OCI-LY7 (cell line): ENCODE measurements around the gene SV2C. TPM values are rescaled to one million over a fixed set of nuclear protein-coding genes. Genes with fewer than 3 reads are reported as not detected.

Experiments
- BruUV-seq: library from RNA; stranded (reverse); fragments of 400-500 nt; replicated peaks from 2 replicates; lab custom pipeline; 2021; lab: Mats Ljungman, UMichigan
- CTCF ChIA-PET: fragments of 300-600 bp; sonication (Branson Sonifier 250); formaldehyde crosslinking; loops from one replicate; lab custom pipeline; 2022; ENCODE audit warnings: antibody characterized with exemption; ENCODE audit not compliant: unreplicated experiment; lab: Charles Lee
- POLR2A ChIA-PET: fragments of 300-600 bp; sonication (Branson Sonifier 250); formaldehyde crosslinking; loops from one replicate; lab custom pipeline; 2022; ENCODE audit warnings: antibody characterized with exemption; lab: Charles Lee
- DNase-seq: peaks from one replicate; pipeline ENCODE4 v3.0.0-alpha.2; 2015; ENCODE audit warnings: low spot score
- H2AFZ ChIP-seq: fragments of 200-600 bp; sonication (generic), shearing (Covaris generic); 2 replicates; pipeline ENCODE4 v1.6.1; 2014; ENCODE audit warnings: mild to moderate bottlenecking, antibody characterized with exemption, low read length, moderate library complexity
- H3K27ac ChIP-seq: fragments of 200-600 bp; sonication (generic); 2 replicates; pipeline ENCODE4 v1.5.1; 2014; ENCODE audit warnings: mixed run types, low read depth, mild to moderate bottlenecking, moderate library complexity, low read length, inconsistent platforms; ENCODE audit not compliant: poor library complexity, severe bottlenecking
- H3K36me3 ChIP-seq: fragments of 200-600 bp; sonication (generic); 2 replicates; pipeline ENCODE4 v1.6.1; 2014; ENCODE audit warnings: mild to moderate bottlenecking, antibody characterized with exemption, low read length, moderate library complexity, mixed read lengths; ENCODE audit not compliant: insufficient read depth
- H3K4me1 ChIP-seq: fragments of 200-600 bp; sonication (generic); 2 replicates; pipeline ENCODE4 v1.5.1; 2014; ENCODE audit warnings: mild to moderate bottlenecking, low read length; ENCODE audit not compliant: insufficient read depth, poor library complexity, severe bottlenecking
- H3K4me2 ChIP-seq: fragments of 200-600 bp; sonication (generic); 2 replicates; pipeline ENCODE4 v1.6.1; 2014; ENCODE audit warnings: mild to moderate bottlenecking, low read length
- H3K4me3 ChIP-seq: fragments of 200-600 bp; sonication (generic); 2 replicates; pipeline ENCODE4 v1.5.1; 2014; ENCODE audit warnings: mild to moderate bottlenecking, low read depth, low read length; ENCODE audit not compliant: poor library complexity, severe bottlenecking
- H3K79me2 ChIP-seq: fragments of 200-600 bp; sonication (generic); 2 replicates; pipeline ENCODE4 v1.6.1; 2016; ENCODE audit warnings: low read depth, mild to moderate bottlenecking, low read length, moderate library complexity, mixed read lengths; ENCODE audit not compliant: insufficient read depth
- H3K9me2 ChIP-seq: fragments of 200-600 bp; sonication (generic); 2 replicates; pipeline ENCODE4 v1.6.1; 2016; ENCODE audit warnings: mild to moderate bottlenecking, low read length, mixed read lengths; ENCODE audit not compliant: insufficient read depth
- H3K9me3 ChIP-seq: fragments of 200-600 bp; sonication (generic); 2 replicates; pipeline ENCODE4 v1.6.1; 2014; ENCODE audit warnings: mild to moderate bottlenecking, mixed run types, low read length, mixed read lengths
- H4K20me1 ChIP-seq: fragments of 200-600 bp; sonication (generic); 2 replicates; pipeline ENCODE4 v1.6.1; 2014; ENCODE audit warnings: mild to moderate bottlenecking, antibody characterized with exemption, low read length, moderate library complexity, mixed read lengths; ENCODE audit not compliant: insufficient read depth
- CTCF ChIP-seq: fragments of 200-600 bp; sonication (generic); conservative IDR thresholded peaks from 2 replicates; pipeline ENCODE4 v1.5.1; 2014; ENCODE audit warnings: mild to moderate bottlenecking, antibody characterized with exemption, low read length, moderate library complexity, mixed read lengths
- EZH2phosphoT487 ChIP-seq: fragments of 200-600 bp; sonication (generic); IDR thresholded peaks from 2 replicates; pipeline ENCODE4 v1.6.1; 2018; ENCODE audit warnings: low read depth, borderline replicate concordance, mild to moderate bottlenecking, mixed run types, antibody characterized with exemption, low read length, moderate library complexity, mixed read lengths
- intact Hi-C: fragments of 100-400 bp; cut with micrococcal nuclease; formaldehyde crosslinking; loops from one replicate; pipeline ENCODE4 v1.10.0; 2022; ENCODE audit not compliant: unreplicated experiment
- total RNA-seq, 2 experiments: library from RNA; depleted of rRNA in 1 of 2; stranded (reverse); fragments of >200 nt in 1 of 2; shearing (Covaris generic) in 1 of 2; gene quantifications; 2 replicates each; pipeline ENCODE4 v1.2.3, GENCODE V29; 2014 to 2022

The SV2C gene
- total RNA-seq, 2 experiments from 2014 or later = not detected

DNA sequence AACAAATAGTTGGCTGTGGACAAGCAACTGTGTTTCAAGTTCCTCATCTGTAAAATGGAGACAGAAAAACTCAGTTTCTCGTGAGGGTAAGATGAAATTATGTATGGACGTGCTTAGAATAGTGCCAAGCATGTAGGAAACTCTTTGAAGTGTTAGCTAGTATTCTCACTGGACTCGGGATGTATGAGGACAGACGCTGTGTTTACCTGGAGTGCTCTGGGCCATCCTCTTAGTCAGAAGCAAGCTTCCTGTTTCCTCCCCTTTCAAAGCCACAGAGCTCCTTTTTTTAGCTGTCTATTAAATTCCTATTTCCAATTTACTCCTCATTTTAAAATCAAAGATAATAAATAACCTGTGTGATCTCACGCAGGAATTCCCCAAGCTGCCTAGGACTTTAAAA lies 296.1 kb downstream of the SV2C start:
- ChIA-PET POLR2A (interaction anchor here (0.6 to 1.9 kb wide), 8 partner anchors 9 to 1686 kb away, joined by 3 to 11 read pairs (median 4); no protein-coding TSS in a partner anchor), CTCF (interaction anchor here (0.5 kb wide), 2 partner anchors 22 to 23 kb away, joined by 3 read pairs; no protein-coding TSS in a partner anchor)
- peaks cover 29% of the 10 kb centered on the region for H3K4me1 ChIP-seq
- H3K79me2 ChIP-seq = no peaks in the 10 kb centered on the region
- intact Hi-C loops = no loop called here
- peak overlapping the region; percentile 68 for H2AFZ ChIP-seq
- no TSS peak for BruUV-seq
- no peaks in the 10 kb centered on the region for H3K9me3 ChIP-seq
- no peaks in the 10 kb centered on the region for H4K20me1 ChIP-seq
- no peak overlapping the region for H3K4me3 ChIP-seq
- no peak for TF ChIP-seq EZH2phosphoT487
- TF ChIP-seq CTCF = no peak
- H3K4me2 ChIP-seq = no peak overlapping the region
- no peaks in the 10 kb centered on the region for H3K36me3 ChIP-seq
- H3K27ac ChIP-seq = no peak overlapping the region
- DNase-seq = no peak
- no peaks in the 10 kb centered on the region for H3K9me2 ChIP-seq

GRCh38 chr5:76379855-76380254 lies 296.7 kb downstream of the SV2C start:
- no peaks in the 10 kb centered on the region for H4K20me1 ChIP-seq
- no peak for DNase-seq
- CTCF ChIA-PET = interaction anchor here (0.5 kb wide), 2 partner anchors 21 to 22 kb away, joined by 3 read pairs; no protein-coding TSS in a partner anchor

More at GRCh38 chr5:76379855-76380254, 296.7 kb downstream of the SV2C start:
- H3K4me2 ChIP-seq = no peak overlapping the region
- POLR2A ChIA-PET = interaction anchor here (0.6 to 1.9 kb wide), 5 partner anchors 9 to 932 kb away, joined by 3 to 11 read pairs (median 3); no protein-coding TSS in a partner anchor
- H3K79me2 ChIP-seq = no peaks in the 10 kb centered on the region
- H3K9me2 ChIP-seq = no peaks in the 10 kb centered on the region
- BruUV-seq = no TSS peak
- no peak overlapping the region for H3K27ac ChIP-seq
- H3K4me1 ChIP-seq = peaks cover 24% of the 10 kb centered on the region
- TF ChIP-seq EZH2phosphoT487 (no peak), CTCF (no peak)
- H2AFZ ChIP-seq = no peak overlapping the region; the same call in 1 of the 2 replicates
- H3K9me3 ChIP-seq = no peaks in the 10 kb centered on the region
- intact Hi-C loops = no loop called here
- H3K4me3 ChIP-seq = no peak overlapping the region
- no peaks in the 10 kb centered on the region for H3K36me3 ChIP-seq
